ENCODE measurements around the gene BNC2.

Gene BNC2

DNA sequence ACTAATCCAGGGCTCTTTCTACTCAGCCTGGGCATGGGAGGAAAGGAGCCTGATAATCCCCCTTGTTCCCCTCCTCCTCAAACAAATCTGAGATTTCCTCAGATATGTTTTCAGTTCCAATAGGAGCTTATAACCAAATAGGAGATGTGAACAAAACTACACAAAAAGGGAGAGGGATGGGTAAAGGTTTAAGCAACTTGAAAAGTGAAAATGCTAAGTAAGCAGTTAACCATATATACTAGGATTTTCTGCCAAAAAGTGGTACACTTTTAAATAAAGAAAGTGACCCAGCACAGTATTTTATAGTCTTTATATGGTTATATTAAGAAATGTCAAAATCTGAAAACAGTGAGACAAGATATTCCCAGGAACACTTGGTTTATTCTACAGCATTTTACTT lies 275.7 kb downstream of the BNC2 start:
- DNase-seq (ENCODE audit: low read depth): no peak

DNA sequence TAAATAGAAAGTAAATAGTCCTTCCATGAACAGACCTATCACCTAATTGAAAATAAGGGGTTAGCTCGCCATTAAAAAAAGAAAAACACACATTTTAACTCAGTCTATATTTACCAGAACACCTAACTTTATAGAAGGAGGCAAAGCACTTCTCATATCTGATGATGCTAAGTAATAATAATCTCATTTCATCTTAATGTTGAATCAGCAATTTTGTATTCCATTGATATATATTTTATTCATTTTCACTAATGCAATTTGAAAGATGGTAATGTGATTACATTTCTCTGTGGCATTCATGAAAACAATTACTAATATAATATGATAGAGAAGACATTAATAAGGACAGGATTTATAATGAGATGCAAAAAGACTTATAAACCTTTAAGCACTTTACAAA lies 276.7 kb downstream of the BNC2 start:
- no peak for DNase-seq (ENCODE audit: low read depth)

DNA sequence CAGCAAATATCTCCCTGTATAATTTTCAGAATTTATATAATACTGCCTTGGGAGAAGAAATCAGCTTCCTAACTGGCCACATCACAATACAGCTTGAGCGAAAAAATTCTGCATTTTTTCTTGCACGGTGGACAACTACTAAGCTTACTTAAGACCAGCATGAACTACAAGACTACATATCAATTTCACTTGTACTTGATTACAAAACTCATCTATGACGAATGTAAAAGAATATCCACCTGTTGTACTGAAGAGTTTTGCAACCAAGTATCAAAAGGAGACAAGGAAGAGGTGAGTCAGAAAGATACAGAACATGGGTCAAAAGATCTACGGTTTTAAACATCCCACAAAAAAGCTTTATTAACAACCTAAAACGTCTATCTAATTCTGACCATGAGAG lies 279.4 kb downstream of the BNC2 start:
- DNase-seq (ENCODE audit: low read depth): no peak

DNA sequence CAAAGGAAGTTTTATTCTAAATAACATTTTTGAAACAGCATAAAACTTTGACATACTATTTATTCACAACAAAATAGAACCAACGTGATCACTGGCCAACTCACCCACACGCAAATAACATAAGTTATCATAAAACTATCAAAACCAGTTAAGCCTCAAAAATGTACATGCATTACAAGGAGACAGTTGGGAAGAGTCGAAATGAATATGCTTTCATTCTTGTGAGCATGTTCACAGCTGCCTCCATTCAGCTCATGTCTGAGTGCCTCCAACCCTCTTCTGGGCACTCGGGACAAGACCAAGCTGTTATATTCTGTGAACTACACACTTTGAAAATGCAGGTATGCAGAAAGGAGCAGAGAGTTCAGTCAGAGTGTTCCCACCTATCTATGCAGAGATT lies 284.9 kb downstream of the BNC2 start:
- no peak for DNase-seq (ENCODE audit: low read depth)

DNA sequence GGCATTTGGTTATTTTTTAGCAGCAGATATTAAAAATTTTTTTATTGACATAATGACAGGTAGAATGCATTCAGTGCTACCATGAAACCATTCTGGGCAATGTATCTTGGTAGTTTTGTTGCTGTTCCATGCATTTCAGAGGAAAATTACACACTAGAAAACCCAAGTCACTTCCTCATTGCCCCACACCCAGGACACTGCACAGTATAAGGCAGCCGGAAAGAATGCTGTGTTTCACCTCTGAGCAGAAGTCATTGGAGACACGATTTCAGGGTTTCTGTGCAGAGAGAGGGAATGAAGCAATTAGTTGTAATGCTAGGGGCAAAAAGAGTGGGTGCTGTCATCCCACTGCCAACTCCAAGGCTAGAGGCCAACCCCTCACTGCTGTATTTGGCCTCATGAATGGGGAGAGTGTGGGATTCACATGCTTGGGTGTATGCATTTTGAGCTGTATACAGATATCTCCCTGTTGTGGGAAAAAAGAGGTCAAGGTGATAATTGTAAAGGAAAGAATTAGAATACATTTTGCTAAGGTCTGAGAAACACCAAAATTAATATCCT lies 290.5 kb downstream of the BNC2 start:
- no peak for DNase-seq (ENCODE audit: low read depth)

DNA sequence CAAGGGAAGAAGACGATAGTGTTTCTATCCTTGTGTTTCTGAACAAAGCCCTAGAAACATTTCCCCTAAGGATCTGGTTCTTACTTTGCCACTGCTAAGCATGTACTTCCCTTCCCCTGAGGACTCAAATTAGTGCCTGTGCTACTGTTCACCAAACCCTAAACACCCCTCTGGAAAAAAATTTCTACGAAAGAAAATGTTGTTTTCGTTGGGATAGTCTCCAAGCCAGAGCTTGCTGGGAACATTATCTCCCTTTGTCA lies 294.6 kb downstream of the BNC2 start:
- DNase-seq (ENCODE audit: low read depth): no peak

DNA sequence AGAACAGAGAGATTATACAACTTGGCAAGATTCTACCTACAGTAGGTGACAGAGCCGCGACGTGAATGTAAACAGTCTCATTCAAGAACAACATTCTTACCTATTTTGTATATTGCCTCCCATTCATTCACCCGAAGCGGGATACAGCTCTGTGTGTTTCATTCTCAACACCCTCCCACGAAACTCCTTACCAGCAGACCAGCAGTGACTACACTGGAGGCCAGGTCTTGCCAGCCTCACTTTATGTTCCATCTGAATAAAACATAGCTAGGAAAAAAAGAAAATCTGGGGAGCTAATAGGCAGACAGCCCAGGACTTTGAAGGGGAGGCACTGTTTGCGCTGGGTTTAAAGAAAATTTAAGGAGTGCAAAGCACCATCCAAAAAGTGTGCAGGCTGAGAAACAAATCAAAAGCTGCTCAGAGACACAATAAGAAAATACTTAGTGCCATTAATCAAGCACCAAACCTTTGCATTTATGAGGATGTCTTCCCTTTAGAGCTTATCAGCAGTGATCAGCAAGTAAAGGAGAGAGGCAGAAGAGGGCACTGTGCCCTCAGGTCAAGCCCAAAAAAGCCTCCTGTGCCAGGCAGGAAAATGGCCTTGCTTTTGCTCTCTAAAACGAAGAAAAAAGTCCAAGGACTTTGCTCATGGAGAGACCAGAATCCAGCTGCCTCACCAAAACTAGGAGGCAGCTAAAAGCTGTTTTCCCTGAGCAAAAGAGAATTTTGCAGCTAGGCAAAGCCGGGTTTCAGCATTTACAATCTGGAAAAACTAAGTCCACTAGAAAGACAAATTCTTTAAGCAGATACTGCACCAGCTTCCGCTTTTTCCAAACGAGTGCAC lies 295.1 kb downstream of the BNC2 start:
- DNase-seq (ENCODE audit: low read depth): no peak

DNA sequence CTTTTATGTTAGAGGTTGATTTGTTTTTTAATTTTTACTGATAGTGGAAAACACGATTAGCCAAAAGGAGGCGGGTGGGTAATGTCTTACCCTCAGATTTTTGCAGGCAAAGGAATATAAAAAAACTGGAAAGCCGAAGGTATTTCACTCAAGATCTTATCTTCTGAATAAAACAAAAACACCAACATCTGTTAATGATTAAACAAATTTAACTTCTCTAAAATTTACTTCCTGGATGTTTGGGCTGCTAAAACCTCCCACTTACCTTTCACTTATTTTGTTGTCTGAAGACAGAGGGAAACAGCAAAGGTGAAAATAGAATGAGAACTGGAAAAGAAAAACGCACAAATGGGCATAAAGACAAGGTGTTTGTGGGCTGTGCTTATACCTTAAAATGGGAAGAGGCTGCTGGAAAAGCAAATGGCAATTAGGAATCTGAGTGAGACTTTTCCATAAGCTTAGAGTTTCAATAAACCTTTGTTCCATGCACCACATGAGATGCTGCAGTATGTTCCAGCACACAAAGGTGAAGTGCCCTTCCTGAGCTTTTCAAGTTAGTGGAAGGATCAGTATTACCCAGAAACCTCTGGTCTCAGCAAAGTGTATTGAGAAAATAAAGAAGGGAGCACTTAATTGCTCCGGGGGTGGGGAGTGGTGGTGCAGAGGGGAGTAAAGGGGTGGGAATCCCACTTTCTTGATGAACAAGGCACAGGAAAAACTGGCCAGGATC lies 298.3 kb downstream of the BNC2 start:
- DNase-seq (ENCODE audit: low read depth): no peak

DNA sequence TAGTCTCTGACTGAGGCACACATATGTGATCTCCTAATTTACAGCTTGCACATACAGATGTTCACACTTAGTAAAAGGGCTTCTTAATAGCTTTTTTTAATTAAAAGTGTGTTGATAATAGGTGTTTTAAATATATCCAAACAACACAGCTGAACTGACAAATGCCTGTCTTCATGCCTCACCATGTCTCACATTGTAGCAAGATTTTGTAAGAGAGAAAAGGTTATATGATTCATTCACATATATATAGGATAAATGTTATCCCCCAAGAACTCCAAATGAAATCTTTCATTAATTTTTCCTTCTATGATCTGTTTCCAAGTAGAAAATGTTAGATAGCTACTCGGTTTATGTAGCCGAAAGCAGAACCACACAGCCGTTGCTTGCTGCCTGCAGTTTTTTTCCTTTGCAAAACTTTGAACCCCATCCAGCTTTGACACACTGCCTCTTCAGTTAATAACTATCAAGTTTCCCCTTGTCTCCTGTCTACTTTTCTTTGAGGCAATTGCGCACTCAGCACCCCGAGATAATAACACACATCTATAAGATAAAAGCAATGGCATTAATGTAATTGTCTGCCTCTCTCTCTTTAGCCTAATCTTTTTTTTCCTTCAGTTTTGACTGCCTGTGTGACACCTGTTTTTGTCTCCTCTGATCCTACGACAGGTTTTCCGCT lies 299.2 kb downstream of the BNC2 start:
- DNase-seq (ENCODE audit: low read depth): no peak

DNA sequence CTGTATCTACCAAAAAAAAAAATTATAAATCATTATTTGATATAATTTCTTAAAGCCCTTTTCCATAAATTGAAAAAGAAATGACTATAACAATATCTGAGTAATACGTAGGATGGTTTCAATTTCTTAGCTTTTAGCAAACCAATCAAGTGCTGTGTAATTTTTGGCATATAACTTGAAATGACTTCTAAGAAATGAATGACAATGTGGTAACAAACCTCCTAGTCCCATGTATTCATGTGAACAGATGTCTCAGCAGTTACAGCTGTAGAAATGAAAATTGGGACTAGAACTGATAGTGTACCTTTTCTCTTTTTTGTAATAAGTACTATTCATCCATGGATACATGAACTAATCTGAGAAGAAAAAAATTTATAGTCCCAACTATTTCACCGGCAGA lies 307.0 kb downstream of the BNC2 start:
- DNase-seq (ENCODE audit: low read depth): no peak

DNA sequence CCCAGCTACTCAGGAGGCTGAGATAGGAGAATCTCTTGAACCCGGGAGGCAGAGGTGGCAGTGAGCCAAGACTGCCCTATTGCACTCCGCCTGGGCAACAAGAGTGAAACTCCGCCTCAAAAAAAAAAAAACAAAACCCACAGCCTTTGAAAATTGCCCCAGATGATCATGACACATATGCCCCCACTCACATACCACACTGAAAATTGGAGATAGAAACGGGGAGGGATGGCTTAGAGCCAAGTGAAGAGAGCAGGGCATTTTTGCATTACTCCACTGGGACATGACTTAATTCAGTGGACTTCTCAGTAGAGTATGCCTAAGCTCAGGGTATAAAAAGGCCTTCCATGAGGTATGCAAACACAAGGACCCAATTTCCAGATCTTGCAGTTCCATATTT lies 309.3 kb downstream of the BNC2 start:
- DNase-seq (ENCODE audit: low read depth): no peak

DNA sequence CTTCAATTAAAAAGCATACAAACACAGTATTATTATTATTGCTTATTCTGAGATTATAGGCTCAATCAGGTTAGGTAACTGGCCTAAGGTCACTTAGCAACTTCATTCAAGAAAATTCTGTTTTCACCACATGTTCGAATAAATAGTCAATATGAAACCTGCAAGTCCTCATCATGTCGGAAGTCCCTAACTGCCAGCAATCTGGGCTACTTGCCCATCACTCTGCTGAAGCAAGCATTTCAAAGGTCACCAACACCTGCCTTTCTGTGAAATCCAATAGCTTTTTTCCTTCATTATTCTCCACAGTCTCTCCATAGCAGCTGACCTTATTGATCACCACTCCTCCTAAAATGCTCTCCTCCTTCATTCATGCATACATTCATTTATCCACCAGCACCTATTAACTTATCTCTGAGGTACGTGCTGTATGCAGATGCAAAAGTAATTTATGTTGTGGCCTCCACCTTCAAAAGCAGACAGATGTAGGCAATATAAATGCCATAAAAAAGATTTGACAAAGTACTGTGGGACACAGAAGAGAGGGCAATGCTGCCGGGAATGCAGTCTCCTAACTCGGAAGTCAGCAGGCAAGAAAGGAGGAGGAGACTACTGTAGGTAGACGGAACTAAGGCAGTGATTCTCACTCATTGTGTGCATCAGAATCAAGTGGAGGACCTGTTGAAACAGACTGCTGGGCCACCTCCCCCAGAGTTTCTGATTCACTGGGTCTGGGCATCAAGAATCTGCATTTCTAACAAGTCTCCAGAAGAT lies 310.9 kb downstream of the BNC2 start:
- no peak for DNase-seq (ENCODE audit: low read depth)

DNA sequence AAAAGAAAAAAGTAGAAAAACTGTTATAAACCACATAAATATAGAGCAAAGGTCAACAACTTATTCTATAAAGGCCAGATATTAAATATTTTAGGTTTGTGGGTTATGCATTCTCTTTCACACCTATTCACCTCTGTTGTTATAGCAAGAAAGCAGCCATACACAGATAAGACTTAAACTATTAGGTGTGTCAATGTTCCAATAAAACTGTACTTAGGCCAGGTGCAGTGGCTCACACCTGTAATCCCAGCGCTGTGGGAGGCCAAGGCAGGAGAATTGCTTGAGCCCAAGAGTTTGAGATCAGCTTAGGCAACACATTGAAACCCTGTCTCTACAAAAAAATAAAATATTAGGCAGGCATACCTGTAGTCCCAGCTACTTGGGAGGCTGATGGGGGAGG lies 314.7 kb downstream of the BNC2 start:
- no peak for DNase-seq (ENCODE audit: low read depth)

DNA sequence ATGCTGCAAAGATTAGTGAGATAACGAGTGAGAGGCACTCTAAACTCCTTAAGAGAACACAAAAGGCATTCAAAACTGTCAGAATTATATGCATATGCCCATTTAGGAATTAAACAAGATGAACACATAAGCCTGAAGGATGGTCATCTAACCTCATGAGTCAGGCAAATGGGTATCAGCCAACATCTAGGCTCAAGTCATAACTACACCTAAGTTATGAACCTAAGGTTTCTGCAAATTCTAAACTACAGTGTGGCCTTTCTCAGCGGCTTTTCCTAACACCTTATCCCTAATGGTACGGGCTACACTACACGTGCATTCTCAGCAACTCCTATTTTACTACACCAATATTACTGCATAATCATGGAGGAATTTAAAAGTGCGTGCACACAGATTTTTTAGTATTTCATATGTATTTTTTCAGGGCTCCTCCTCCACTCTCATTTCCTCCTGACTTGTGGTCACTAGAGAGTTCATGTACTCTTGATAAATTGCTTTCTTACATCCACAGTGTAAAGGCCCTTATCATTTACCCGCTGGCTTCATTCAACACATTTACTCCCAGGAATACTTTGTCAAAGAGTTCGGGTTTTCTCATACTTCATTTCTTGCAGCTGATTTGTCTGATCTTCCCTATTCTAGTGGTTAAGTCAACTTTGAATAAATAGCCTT lies 316.5 kb downstream of the BNC2 start:
- DNase-seq (ENCODE audit: low read depth): no peak

DNA sequence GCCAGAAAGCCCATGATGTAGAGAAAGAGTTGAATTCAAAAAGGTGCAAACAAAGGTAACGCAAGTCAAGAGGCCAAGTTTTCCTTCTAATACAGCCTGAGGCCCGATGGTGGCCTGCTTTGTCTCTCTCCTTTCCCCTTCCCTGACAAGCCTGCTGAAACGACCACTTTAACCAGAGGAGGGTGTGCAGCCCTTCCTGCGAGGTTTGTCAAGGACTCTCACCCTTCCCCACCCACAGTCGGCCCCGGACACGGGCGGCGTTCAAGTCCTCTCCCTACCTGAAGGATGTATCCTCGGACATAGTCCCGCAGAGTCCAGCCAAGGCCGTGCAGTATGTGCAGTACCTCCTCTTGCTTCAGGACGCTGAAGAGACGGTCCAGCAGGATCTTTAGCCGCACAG lies 318.2 kb downstream of the BNC2 start:
- DNase-seq (ENCODE audit: low read depth): no peak

DNA sequence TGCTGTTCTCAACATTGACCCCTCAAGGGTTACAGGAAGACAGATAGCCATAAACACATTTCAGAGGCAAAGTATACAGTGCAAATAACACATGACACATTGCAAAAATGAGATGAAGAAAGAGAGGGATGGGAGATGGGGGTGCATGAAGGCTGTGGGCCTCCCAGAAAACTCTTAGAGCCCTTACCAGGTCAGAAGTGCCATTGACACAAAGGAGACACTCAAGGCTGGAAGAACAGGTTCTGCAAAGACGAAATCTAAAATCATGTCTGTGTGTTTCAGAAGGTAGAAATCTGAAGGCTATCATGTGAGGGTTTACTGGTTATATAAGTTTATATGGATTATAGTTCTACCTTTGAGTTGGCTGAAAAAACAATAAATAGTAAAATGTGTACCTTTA lies 318.8 kb downstream of the BNC2 start:
- no peak for DNase-seq (ENCODE audit: low read depth)

DNA sequence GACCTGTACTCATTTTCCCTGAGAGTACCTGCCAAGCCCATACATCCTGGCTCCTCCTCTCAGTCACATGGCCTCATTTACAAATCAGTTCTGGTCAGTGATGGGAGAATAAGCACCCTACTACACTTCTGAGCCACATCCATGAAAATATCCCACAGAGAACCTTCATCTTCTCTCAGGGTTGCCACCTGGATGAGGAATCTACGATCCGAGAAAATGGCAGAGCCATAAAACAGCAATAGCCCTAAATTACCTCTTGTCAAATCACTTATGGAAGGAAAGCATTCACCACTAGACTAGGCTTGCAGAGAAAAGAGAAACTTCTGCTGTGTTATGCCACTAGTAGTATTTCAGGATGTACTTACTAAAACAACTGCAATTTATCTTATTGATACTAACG lies 324.8 kb downstream of the BNC2 start:
- no peak for DNase-seq (ENCODE audit: low read depth)

DNA sequence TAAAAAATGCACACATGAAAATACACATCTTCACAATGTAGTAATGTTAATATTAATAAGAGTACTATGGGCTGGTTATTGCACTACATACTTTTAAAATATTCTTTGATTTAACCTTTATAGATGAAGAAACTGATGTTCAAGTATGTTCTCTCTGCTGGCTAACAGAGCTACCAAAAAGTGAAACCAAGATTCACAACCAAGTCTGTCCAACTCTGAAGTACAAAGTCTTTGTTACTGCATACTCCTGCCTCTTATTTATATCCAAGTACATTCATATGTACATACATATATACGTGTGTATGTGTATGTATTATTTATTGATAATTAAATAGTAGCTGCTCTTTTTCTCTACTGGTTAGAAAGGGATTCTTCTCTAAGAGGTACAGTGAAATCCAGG lies 325.6 kb downstream of the BNC2 start:
- DNase-seq (ENCODE audit: low read depth): no peak

DNA sequence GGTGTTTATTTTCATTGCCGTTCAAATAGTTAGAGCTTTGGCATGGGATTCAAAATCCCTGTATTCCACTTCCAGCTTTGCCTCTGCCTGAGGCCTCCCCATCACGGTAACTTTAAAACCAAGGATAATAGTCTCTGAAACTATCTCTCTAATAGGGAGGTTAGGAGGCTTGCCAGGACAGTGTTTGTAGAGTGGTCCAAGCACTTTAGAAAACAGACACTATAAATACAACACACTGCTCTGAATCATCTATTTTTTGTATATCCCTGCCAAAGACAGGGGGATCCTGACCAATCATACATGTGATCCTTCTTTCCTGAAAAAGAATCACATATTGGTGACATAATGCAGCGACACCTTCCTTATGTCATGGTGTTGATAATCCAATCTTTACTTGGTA lies 326.8 kb downstream of the BNC2 start:
- no peak for DNase-seq (ENCODE audit: low read depth)

DNA sequence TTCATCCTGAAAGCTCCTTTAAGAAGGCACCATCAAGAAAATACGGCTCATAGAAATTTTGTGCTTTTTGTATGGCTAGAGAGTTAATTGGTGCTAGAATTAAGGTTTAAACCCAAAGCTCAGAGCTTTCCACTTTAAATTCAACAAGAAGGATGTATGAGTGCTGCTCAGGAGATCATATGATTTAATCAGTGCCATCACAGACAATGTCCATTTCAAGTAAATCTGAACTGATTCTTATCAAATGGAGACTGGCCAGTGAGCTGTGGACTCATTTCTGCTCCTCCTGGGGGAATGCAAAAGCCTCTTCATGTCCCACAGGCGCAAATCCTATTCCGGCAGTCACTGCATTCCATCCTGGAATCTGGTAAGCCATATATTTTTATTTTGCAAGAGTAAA lies 327.2 kb downstream of the BNC2 start:
- no peak for DNase-seq (ENCODE audit: low read depth)

DNA sequence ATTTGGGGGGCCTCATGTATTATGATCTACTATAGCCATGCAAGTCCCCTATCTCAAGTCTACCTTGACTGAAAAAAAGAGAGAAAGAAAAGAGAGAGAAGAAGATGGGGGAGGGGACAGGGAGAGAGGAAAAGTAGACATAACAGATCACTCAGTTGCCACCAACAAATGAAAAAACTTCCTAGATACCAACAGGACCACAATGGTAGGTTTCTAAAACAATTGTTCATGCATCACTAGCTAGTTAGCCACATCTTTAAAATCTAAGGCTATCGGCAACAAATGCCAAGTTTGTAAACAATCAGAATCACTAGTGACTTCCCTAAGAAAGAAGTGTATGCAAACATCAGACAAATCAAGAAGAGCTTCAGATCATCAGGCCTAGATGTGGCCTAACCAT lies 328.2 kb downstream of the BNC2 start:
- DNase-seq (ENCODE audit: low read depth): no peak

Measured in activated T-cell treated with anti-CD3 and anti-CD28 coated beads for 24 hours (primary cell).